T-helper 22 cell (primary cell): ENCODE data around the gene TESMIN.

Experiments used
- DNase-seq: peaks from one replicate; pipeline ENCODE4 v3.0.0-alpha.2; 2020; ENCODE audit warnings: low read depth

Gene TESMIN, protein sequence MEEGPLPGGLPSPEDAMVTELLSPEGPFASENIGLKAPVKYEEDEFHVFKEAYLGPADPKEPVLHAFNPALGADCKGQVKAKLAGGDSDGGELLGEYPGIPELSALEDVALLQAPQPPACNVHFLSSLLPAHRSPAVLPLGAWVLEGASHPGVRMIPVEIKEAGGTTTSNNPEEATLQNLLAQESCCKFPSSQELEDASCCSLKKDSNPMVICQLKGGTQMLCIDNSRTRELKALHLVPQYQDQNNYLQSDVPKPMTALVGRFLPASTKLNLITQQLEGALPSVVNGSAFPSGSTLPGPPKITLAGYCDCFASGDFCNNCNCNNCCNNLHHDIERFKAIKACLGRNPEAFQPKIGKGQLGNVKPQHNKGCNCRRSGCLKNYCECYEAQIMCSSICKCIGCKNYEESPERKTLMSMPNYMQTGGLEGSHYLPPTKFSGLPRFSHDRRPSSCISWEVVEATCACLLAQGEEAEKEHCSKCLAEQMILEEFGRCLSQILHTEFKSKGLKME

DNA sequence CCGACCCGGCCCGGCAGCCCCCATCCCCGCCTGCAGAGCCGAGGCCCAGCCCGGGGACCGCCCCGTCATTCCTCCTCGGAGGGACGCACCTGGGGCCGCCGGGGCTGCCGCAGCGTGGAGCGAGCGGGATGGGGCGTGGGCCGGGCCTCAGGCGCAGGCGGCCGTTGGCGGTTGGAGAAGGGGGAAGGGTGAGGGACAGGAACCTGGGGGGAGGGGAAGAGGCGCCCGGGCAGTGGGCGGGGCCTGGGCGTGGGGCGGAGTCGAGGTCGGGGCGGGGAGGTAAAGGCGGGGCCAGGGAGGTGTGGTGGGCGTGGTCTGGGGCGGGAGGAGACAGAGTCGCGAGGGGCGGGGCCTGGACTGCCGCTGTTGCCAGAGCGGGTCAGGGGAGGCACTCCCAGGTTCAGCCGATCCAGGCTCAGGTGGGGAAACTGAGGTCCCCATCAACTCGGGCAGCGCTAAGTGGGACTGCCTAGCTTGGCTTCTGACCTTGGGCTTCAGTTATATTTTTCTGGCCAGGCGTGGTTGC is at the start of gene TESMIN:
TSS of gene TESMIN (minus strand) at position 190 of the 526 bp plus-strand sequence. CDS start 860 bp downstream, outside the sequence.
- DNase-seq, result peak; percentile 78

- DNase-seq, result no peak
Measured at GRCh38 chr11:68798221-68798813, 47.0 kb upstream of the TESMIN start.

DNA sequence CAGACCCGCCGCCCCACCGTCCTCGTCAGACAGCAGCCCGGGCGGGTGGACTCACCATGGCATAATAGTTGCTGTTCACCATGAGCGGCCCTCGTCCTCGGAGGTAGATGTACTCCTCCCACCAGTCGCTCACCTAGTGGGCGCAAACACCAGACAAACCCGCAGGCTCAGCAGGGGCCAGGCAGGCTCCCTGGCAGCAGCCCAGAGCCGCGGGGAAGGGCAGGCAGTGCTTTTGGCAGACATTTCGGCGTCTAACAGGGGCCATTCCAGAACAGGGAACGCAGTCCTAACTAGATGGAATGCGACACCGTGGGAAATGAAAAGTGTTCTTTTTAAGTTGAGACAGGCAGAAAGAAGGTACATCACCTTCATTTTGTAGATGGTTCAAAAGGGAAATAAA is 45.5 kb upstream of the TESMIN start:
- no peak for DNase-seq

DNA sequence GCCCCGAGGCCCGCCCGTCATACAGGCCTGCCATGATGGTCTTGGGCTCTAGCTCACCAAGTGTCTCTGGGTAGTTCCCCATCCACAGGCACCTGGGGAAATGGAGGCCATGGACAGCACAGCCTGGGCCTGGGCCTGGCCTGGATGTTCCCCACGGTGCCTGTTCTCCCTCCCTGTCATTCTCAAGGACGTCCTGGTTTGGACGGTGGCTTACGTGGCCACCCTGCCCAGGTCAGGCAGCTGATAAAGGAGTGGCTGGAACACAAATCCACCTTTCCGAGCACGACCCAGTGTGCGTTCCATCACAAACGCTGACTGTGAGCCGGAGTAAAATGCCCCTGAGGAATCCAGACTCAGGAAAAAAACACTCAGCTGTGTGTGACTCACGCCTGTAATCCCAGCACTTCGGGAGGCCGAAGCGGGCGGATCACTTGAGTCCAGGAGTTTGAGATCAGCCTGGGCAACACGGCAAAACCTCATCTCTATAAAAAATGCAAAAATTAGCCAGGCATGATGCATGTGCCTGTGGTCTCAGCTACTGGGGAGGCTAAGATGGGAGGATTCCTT is 41.2 kb upstream of the TESMIN start:
- no peak for DNase-seq

- no peak for DNase-seq
Measured at GRCh38 chr11:68784653-68785052, 33.3 kb upstream of the TESMIN start.

GRCh38 chr11:68783216-68783821 is 32.0 kb upstream of the TESMIN start:
- no peak for DNase-seq

DNA sequence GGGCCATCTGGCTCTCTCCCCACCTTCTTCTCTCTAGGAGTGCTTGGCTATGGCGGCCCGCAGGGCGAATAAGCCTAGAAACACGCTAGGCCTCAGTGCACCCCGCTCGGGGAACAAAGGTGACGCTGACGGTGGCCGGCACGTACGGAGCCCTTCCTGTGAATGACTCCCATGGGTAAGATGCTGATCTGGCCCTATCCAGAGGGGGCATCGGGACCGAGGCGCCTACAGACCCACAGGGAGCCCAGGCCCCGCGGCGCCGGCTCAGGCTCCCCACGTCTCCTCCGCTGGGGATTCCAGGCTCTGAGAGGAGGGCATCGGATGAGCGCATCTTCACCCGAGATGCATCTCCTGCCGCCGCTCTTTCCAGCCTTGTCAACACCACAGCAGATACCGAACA is 31.4 kb upstream of the TESMIN start:
- no peak for DNase-seq

DNA sequence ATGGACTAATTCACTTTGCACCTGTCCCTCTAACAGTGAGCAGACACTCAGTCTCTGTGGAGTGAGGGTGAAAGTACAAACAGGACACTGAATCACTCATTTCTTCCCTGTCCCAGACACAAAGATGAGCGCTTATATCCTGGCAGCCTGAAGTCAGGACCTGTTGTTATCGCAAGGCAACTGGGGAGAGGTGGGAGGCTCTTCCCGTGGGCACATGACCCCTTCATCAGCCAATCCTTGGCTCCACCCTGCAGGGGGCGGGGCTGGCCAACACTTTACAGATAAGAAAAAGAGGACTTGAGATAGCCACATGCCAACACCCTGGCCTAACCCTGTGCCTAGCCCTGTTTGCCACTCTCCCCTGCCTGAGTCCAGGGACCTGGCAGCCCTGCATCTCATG is 29.5 kb upstream of the TESMIN start:
- DNase-seq, result no peak

- DNase-seq, result no peak
Measured at GRCh38 chr11:68778205-68778604, 26.9 kb upstream of the TESMIN start.

DNA sequence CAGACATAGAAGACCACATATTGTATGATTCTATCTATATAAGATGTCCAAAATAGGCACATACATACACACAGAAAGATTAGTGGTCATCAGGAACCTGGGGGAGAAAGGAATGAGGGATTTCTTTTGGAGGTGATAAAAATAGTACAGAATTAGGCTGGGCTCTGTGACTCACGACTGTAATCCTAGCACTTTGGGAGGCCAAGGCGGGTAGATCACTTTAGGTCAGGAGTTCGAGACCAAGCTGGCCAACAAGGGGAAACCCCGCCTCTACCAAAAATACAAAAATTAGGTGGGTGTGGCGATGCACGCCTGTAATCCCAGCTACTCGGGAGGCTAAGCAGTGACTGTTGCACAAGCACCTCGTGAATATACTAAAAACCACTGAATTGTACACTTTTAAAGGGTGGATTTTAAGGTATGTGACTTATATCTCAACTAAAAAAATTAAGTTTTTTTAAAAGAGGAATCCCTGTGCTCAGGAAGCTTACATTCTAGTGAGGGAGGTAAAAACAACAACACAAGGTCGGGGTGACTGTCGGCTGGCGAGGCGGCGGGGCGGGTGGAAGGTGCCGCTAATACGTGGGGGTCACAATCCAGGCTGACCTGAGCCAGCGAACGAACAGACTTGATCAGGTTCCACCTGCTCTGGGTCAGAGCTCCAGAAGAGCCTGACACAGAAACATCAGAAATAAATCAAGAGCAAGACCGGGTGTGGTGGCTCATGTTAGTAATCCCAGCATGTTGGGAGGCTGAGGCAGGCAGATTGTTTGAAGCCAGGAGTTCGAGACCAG is 25.3 kb upstream of the TESMIN start:
- no peak for DNase-seq

GRCh38 chr11:68775951-68776388 is 24.6 kb upstream of the TESMIN start:
- DNase-seq, result no peak

DNA sequence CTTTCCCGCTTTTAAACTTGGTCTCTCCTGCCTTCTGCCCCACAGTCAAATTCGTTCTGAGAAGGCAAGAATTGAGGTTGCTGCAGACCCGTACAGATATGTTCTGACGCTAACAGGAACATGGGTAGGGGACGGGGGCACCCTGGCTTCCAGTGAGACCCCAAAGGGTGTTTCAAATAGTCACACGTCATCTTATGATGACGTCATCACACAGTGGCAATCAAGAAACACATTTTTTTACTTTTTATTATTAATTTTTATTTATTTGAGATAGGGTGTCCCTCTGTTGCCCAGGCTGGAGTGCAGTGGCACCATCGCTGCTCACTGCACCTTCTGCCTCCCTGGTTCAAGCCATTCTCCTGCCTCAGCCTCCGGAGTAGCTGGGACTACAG is 22.9 kb upstream of the TESMIN start:
- no peak for DNase-seq

DNA sequence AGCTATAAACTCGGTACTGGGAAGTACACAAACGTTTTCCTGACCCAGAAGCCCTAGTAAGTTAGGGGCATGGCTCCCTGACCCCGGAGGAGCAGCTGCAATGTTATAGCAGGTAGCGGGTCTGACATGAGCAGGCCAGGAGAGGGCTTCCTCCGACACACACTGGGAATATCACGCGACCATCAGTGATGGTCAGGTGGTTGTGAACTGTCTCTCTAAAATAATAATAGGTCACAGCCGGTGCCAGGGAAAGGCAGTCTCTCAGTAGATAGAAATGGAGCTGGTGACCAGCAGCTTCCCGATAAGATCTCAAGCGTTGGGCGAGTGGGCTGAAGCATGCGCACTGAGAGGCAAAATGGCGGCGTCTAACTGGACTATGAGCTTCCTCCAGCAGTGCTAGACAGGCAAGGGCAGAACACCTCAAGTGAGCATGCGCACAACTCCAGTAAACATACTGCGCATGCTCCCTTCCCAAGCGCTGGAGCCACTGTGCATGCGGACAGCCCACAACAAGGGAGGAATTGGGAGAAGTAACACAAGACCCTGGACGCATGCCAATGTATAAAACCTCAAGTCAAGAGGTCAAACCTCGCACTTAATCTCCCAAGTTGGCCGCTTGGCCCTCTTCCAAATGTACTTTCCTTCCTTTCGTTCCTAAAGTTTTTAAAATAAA is 22.3 kb upstream of the TESMIN start:
- DNase-seq, result no peak

DNA sequence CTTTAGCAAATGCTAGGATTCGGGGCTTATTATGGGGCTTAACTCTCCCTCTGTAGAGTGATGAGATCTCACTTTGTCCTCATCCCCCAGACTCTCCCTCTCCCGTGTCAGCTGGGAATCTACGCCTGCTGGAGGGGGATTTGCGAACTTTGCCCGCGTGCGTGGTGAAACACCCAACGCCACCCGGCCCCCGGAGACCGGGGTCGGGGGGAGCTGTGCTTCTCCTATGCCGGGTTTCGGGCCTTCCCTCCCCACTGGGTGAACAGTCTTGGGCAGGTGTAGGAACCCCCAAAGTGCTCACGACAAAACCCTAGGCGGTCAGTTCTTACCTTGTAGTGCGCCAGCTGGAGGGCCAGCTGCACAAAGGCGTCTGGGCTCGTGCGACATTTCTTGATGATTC is 21.6 kb upstream of the TESMIN start:
- DNase-seq, result no peak

GRCh38 chr11:68770781-68771180 is 19.5 kb upstream of the TESMIN start:
- no peak for DNase-seq

- DNase-seq, result no peak
Measured at GRCh38 chr11:68767672-68768071, 16.4 kb upstream of the TESMIN start.

GRCh38 chr11:68766786-68767185 is 15.5 kb upstream of the TESMIN start:
- DNase-seq, result no peak

- DNase-seq, result no peak
Measured at GRCh38 chr11:68764746-68765145, 13.4 kb upstream of the TESMIN start.

GRCh38 chr11:68763926-68764657 is 12.8 kb upstream of the TESMIN start:
- no peak for DNase-seq

DNA sequence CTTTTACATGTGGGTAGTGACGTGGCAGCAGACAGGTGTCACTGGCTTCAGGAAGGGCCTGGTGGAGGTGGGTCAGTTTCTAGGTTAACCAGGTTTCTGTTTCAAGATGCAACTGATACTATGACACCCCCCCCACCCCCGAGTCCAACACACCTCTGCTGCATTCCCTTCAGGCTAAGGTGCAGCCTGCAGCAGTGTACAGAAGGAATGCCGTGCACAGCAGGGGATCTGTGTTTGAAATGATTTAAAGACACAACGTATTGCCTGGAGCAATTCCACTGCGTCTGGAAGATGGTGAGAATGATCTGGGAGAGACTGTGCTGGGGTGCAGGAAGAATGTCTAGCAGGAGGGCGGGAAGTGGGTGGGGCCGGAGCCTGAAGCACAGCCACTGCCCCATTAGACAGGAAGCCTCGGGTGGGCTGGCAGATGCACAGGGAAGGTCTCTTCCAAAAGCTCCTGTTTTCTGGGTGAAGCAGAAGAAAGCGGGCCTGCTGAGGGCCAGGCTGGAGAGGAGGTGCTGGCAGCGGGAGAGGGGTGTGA is 11.9 kb upstream of the TESMIN start:
- DNase-seq, result no peak
